ENCODE measurements around the gene RRM1.
"Not testable (repeated sequence)": the region's sequence is repeated elsewhere in the genome, so short reads cannot be mapped to it uniquely, and the experiment has no call there.

Gene RRM1

GRCh38 chr11:4094348-4095291 lies at the start of gene RRM1:
TSS of gene RRM1 (plus strand) at chr11:4094799. CDS start at chr11:4095013, 214 bp downstream.
- DNase-seq, result peak; percentile 99

- DNase-seq, result peak; percentile 33
Observed at GRCh38 chr11:4044976-4045646, 49.5 kb upstream of the RRM1 start.

GRCh38 chr11:4048340-4048739 lies 46.3 kb upstream of the RRM1 start:
- DNase-seq, result no peak

GRCh38 chr11:4049006-4049405 lies 45.6 kb upstream of the RRM1 start:
- DNase-seq, result peak; percentile 81

- peak; percentile 57 for DNase-seq
Observed at GRCh38 chr11:4050138-4050537, 44.5 kb upstream of the RRM1 start.

GRCh38 chr11:4053200-4053599 lies 41.4 kb upstream of the RRM1 start:
- DNase-seq, result not testable (repeated sequence)

- peak; percentile 35 for DNase-seq
Observed at GRCh38 chr11:4054643-4055042, 40.0 kb upstream of the RRM1 start.

- DNase-seq, result no peak
Observed at GRCh38 chr11:4059424-4059823, 35.2 kb upstream of the RRM1 start.

- no peak for DNase-seq
Observed at GRCh38 chr11:4060182-4060923, 34.2 kb upstream of the RRM1 start.

GRCh38 chr11:4061700-4062099 lies 32.9 kb upstream of the RRM1 start:
- no peak for DNase-seq

- DNase-seq, result no peak
Observed at GRCh38 chr11:4063348-4063747, 31.3 kb upstream of the RRM1 start.

GRCh38 chr11:4064278-4064955 lies 30.2 kb upstream of the RRM1 start:
- no peak for DNase-seq

GRCh38 chr11:4065086-4065485 lies 29.5 kb upstream of the RRM1 start:
- DNase-seq, result no peak

- no peak for DNase-seq
Observed at GRCh38 chr11:4065601-4066377, 28.8 kb upstream of the RRM1 start.

- DNase-seq, result peak; percentile 65
Observed at GRCh38 chr11:4066910-4067309, 27.7 kb upstream of the RRM1 start.

- DNase-seq, result peak; percentile 86
Observed at GRCh38 chr11:4068962-4069361, 25.6 kb upstream of the RRM1 start.

GRCh38 chr11:4071325-4071724 lies 23.3 kb upstream of the RRM1 start:
- no peak for DNase-seq

- peak; percentile 35 for DNase-seq
Observed at GRCh38 chr11:4071914-4072313, 22.7 kb upstream of the RRM1 start.

GRCh38 chr11:4072668-4073285 lies 21.8 kb upstream of the RRM1 start:
- peak; percentile 90 for DNase-seq

GRCh38 chr11:4074266-4074665 lies 20.3 kb upstream of the RRM1 start:
- no peak for DNase-seq

GRCh38 chr11:4076774-4077173 lies 17.8 kb upstream of the RRM1 start:
- DNase-seq, result no peak

Measured in hematopoietic multipotent progenitor cell treated with erythropoietin and hydrocortisone succinate and interleukin-3 and kit ligand, for 4 days (in vitro differentiated cells).